Stimulated activated naive CD4-positive, alpha-beta T cell treated with Interleukin-2 at 50 U/mL for 16 hours (primary cell): ENCODE measurements around the gene GSS.

Experiments
- DNase-seq: peaks from one replicate; lab custom pipeline; 2025; lab: John Stamatoyannopoulos, UW

GSS gene

DNA sequence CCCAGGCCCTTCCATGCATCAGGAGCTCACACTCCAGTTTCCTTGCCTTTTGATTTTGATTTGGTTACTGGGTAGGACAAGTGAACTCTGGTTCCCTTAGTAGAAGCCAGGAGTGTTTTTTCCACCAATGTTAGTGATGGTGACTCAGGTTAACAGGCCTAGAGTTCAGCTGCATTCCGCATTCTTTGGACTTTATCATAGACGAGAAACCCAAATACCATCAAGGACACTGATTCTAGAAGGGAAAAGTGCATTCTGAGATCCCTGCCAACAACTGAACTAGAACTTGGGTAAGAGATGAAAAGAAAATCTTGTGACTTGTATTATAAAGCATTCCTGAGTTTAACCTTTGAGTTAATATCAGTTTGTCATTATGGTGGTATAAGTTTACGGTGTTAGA is 8.9 kb downstream of the GSS start:
- no peak for DNase-seq

- DNase-seq, result no peak
These were observed 10.1 kb downstream of the GSS start for GRCh38 chr20:34945315-34946077.

DNA sequence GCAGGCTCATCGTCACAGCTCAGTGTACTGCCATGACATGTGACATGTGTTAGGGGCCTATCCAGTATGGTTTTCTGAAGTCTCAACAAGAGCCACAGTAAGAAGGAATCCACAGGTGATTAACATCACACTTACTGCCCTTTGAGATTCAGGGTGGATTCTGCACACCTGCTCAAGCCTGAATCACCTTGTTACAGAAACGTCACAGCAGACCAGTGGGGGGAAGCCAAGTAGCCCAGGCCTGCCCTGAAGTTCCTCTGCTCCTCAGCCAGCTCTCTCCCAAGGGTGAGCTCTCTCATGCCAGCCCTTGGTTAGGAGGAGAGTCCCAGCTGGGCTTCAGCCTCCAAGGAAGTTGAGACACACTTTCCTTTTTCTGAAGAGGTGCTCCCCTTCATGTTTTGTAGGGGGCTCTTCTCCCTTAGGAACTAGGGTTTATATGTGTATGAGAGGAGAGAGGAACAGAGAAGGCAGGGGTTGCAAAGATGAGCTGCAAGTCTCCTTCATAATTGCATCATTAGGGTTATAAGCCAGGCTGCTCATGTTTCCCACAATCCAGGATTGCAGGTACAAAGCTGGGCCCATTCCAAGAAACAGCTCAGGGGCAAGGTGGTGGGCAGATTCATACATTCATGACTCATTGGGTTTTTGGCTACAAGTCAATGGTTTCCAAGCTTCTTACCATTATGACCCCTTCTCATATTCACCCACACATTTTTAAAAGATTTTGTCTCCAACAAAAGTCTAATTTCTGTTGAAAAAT is 11.6 kb downstream of the GSS start:
- no peak for DNase-seq

DNA sequence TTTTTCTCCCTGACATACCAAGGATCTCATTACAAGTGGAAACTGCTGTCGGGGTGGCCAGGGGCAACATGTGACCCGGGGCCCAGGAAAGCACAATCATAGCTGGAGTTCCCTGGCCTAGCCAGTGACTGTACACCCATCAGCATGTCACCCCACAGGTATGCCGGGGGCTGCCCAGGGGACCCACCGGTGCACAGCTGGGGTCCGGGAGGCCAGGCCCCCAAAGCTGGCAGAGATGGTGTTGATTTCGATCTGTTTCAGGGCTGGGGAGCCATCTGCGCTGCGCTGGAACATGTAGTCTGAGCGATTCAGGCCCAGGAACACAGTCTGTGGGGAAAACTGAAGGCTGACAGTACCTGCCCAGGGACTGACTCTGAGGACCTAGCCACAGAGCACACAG is 13.3 kb downstream of the GSS start:
- DNase-seq, result no peak

DNA sequence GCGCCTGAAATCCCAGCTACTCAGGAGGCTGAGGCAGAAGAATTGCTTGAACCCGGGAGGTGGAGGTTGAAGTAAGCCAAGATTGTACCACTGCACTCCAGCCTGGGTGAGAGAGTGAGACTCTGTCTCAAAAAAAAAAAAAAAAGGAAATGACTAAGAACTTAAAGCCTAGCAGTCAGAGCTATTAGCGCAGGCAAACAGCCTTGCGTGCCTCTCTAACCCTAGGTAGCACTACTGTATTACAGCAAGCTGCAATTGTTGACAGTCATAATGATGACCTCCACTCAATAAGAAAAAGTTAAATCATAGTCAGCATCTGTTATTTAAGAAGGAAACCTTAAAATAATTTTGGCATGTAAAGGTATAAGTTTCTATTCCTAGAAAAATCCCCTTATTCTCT is 14.4 kb downstream of the GSS start:
- DNase-seq, result no peak

GRCh38 chr20:34940081-34940481 is 15.5 kb downstream of the GSS start:
- no peak for DNase-seq

DNA sequence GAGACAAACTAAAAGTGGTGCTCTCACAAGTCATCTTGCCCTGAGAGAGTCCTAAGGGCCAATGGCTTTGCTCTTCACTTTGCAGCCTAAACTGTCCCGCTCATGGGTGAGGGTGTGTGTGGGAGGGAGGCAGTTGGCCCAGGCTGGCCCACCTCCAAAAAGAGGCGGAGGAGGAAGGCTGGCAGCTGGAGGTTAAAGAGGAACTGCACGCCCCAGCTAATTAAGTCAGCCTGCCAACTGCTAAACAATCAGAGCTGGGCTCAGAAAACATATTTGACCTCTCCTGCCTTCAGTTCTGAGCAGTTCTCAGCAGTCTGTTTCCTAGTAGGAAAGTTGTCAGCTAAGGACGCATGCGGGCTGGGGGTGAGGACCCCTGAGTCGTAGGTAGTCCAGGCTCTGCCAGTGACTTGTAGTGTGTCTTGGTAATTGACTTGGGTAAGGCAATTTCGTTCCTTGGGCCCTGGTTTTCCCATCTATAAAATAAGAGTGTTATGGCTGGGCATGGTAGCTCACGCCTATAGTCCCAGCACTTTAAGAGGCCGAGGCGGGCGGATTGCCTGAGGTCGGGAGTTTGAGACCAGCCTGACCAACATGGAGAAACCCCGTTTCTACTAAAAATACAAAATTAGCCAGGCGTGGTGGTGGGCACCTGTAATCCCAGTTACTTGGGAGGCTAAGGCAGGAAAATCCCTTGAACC is 17.0 kb downstream of the GSS start:
- no peak for DNase-seq

DNA sequence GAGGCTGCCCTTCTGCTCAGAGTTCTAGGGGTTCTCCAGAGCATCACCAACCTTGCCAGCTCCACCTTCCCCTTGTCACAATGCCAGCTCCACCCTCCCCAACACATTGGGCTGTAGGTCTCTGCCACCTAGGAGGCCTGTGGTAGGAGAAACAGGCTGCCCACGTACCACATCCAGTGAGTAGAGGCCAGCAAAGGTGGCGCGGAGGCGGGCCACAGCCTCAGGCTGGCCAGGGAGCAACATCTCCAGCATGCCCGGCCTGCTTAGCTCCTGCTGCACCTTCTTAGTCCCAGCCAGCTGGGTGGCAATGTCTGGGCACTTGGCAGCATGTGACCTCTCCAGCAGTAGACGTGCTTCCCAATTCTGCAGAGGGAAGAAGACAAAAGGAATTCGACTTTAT is 23.8 kb downstream of the GSS start:
- DNase-seq, result no peak

DNA sequence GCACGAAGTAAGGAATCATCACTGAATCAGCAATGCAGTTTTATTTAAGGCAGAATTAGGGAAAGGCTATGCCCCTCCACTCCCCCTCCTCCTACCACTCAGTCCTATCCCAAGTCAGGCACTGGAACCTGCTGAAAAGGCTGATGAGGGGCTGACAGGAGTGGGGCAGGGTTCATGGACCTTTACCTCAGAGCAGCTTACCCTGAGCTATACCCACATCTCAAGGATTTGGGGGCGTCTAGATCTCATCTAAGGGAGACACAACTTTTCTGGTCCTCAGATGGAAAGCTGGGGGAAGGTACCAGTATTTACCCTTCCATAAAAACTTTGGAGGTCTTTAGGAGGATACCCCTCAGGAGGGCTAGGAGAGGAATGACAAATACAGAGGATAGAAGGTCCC is 27.2 kb downstream of the GSS start:
- no peak for DNase-seq

GRCh38 chr20:34927736-34928135 is 27.9 kb downstream of the GSS start:
- no peak for DNase-seq

GRCh38 chr20:34926581-34926980 is 29.0 kb downstream of the GSS start:
- no peak for DNase-seq

DNA sequence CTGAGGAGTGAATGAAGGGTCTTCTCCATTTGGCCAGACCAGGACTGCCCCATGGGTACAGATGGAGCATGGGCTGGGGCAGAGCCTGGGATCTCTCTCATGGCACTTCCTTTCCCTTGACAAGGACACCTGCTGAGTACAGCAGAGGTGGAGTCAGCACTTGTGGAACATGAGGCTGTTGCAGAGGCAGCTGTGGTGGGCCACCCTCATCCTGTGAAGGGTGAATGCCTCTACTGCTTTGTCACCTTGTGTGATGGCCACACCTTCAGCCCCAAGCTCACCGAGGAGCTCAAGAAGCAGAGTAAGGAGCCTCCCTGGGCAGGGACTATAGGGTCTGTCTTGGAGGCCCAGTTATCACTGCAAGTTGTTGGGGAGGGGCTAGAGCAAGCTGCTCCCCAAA is 29.6 kb downstream of the GSS start:
- DNase-seq, result no peak

- DNase-seq, result no peak
These were observed 30.3 kb downstream of the GSS start for GRCh38 chr20:34925341-34925740.

- DNase-seq, result no peak
These were observed 32.2 kb downstream of the GSS start for GRCh38 chr20:34923414-34923813.

- DNase-seq, result no peak
These were observed 32.8 kb downstream of the GSS start for GRCh38 chr20:34922654-34923381.

DNA sequence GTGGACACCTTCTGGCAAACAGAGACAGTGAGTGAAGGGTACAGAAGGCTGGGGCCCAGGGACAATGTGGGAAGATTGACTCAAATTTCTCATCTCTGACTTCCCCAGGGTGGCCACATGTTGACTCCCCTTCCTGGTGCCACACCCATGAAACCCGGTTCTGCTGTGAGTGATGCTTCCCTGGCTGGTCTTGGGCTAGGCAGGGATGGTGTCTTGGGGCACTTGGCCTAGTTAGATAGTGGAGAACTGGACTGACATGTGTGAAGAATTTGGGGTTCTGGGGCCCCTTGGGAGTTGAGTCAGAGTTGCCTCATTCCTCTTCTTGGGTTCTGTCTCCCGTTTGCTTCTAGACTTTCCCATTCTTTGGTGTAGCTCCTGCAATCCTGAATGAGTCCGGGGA is 34.2 kb downstream of the GSS start:
- DNase-seq, result no peak

DNA sequence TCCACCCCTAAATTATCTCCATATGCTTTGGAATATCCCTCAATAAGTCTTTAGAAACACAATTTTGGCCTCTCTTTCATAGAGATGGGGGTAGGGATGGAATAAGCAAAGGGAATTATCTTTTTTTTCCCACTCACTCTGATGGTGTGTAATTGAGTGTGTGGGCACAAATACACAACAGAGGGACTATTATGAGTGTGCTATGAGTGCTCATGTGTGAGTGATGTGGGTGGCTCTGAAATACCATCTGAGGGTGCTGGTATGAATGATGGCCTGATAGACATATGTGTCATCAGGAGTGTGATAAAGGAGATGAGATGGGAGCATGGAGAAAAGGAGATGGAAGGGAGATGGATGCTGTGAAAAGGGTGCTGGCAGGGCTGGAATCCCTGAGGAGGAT is 35.6 kb downstream of the GSS start:
- DNase-seq, result no peak

GRCh38 chr20:34916774-34917354 is 38.7 kb downstream of the GSS start:
- DNase-seq, result no peak

GRCh38 chr20:34915749-34916455 is 39.7 kb downstream of the GSS start:
- no peak for DNase-seq

GRCh38 chr20:34915131-34915530 is 40.5 kb downstream of the GSS start:
- no peak for DNase-seq
